HG02852 (cell line): ENCODE results near the gene MAD1L1.
"Not testable (repeated sequence)": the region's sequence is repeated elsewhere in the genome, so short reads cannot be mapped to it uniquely, and the experiment has no call there.

Experiments
- ATAC-seq: cut with Tn5 transposase; IDR thresholded peaks from one replicate; pipeline ENCODE4 v1.9.1; 2021; ENCODE audit warnings: mild to moderate bottlenecking, moderate library complexity; ENCODE audit not compliant: unreplicated experiment

Gene MAD1L1

DNA sequence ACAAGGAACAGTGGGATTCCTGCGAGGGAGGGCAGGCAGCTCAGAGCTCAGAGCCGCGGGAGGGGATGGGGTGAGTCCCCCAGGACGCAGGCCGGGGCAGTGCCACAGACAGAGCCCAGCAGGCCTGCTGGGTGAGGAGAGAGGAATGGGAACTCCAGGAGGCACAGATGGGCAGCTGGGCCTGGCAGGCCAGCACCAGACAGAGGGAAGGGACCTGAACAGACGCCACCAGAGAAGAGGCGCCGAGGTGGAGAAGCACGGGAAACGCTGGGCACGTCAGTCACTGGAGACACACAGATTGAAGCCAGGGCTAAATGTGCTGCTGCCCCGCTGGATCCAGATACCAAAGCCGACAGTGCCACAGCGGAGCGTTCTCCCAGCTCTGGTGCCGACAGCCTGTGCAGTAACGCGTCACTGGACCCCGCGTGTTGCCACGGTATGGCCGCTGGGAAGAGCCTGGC is 225.8 kb downstream of the MAD1L1 start:
- no peak for ATAC-seq

DNA sequence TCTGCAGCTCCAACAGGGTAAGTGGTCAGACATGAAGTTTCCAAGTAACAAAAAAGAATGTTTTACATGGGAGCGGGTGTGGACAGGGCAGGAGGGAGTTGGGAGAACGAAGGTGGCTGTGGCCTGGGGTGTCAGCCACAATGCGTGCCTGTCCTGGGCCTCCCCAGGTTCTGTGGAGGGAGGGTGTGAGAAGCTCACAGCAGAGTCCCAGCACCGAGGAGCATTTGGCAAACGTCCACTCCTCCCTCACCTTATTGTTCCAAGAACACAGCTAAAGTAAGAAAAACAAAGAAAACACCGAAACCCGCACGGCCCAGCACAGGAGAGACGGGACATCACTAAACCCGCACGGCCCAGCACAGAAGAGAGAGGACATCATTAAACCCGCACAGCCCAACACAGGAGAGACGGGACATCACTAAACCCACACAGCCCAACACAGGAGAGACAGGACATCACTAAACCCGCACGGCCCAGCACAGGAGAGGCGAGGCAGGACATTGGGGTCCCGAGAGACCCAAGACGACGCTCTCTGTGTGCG is 226.4 kb downstream of the MAD1L1 start:
- ATAC-seq: no peak

DNA sequence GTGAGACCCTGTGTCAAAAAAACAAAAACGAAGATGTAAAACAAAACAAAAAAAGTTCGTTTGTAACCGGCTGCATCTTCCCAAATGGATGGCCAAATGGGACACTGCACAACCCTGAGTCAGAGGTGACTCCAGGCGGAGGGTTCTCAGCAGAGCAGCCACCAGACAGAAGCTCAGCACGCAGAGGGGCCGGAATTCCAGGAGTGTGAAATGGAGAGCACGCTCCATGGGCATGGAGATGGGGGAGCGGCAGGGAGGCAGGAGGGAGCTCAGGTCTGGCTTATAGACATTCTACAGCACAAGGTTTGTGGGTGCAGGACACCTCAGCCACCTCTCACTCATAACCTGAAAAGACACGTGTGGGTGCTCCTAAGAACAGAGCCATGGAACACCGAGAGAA is 227.0 kb downstream of the MAD1L1 start:
- no peak for ATAC-seq

DNA sequence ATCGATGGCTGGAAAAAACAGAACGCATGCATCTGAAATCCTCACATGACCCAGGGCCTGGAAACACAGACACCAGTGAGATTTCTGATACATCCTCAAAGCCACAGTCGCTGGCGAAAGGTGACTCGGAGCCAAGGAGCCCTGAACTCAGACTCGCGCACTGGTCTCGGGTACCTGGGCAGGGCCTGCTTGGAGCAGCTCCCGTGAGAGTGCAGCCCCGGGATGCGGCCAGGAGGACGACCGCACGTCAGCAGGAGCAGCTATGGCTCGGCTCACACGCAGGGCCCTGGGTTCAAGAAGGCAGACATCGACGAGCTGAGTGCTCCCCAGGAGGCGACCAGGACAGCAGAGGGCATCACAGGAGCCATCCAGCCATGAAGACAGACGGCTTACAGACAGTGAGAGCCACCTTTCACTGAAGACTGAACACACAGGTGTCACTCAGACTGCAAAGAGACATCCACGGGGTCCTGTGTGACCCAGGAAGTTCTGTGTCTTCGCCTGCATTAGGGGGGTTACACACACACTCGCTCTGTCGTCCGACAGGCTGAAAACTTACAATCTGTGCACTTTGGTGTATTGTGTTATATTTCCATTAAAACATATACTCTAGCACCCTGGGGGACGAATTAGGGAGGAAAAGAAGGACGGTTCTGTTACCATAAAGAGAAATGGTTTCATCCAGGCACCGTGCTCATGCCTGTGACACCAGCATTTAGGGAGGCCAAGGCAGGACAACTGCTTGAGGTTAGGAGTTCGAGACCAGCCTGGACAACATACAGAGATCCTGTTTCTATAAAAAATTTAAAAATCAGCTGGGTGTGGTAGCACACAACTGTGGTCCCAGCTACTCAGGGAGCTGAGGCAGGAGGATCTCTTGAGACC is 227.7 kb downstream of the MAD1L1 start:
- no peak for ATAC-seq

DNA sequence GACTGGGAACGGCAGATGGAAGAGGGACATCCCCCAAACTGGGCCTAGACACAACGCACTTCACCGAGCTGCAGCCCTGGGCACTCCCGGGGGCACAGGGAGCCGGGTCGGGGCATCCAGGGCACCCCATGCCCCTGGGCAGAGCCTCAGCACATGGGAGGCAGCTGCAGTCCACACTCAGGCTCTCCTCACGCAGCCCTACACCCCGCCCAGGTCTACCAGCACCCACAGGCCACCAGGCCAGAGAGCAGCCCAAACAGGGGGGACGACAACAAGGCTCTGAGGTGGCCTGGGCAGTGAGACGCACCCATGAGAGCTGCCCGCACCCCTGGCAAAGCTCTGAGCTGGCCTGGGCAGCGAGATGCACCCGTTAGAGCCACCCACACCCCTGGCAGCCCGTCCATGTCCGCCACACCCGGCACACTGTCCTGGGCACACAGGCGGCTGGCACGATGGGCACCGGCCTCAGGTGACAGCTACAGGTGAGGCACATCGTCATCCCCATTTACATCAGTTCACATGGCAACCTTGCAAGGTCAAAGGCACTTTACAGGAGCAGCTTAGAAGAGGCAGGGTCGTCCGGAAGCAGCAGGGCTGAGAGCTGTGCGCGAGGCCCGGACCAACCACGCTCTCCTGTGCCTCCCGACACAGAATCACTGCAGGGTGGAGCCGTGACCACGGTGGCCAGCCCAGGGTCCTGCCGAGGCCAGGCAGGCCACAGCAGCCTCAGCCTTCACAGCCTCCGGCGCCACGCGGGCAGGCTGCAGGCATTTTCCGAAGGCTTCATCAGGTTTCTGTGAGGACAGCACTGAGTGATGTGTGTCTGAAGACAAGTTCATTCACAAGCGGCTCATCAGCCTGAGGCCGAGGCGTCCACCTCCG is 228.6 kb downstream of the MAD1L1 start:
- no peak for ATAC-seq

DNA sequence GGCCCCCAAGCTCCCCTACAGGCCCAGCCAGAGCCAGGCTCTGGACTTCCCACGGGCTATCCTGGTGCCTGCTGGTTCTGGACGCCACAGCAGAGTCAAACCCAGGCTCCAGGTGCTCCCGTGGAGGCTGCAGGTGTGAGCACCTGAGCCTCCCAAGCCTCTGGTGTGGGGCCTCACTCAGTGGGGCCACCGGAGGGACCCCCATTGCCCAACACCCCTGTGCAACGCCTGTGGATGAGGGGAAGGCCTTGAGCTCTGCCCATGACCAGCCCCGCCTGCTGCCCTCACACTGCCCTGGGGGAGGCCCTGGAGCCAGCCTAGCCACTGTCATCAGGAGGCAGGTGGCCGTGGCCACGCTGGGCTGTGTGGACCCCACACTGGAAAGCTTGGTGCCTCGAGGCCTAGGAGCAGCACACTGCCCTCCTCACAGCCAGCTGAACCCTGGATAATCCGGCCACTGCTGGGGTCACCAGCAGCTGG is 229.3 kb downstream of the MAD1L1 start:
- ATAC-seq: no peak

DNA sequence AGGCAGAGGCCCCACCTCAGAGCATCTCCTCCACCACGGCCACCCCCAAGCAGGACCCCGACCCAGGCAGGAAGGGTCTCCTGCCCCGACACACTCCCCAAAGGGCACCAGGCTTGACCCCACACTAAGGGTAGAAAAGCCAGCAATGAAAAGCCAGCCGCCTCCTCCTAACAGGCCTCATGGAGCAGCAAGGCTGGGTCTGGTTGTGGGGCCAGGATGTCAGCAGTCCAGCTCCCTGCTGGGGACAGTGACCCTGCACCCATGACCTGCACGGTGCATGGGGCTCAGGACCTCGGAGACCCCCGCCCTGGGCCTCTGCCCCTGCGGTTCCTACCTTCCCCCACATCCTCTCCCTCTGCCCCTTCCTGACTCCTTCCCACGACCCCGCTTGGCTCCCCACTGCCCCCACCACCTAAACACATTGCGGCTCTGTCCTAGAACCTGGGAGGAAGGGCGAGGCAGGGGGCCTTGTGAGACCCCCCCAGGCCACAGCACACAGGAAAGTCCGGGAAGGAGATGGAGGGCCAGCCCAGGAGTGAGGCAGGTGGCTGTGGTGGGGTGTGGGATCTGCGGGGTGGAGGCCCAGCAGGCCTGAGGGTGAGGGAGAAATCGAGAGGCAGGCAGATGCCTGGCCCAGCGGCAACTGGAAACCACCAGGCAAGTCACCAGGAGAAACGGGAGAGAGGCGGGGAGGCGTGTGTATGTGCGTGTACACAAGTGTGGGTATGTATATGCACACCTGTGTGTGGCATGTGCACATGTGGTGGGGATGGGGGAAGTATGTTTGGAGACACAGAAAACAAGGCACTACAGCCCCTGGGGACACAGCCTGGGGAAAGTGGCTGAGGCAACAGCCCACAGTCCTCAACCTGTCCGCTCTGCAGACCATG is 229.9 kb downstream of the MAD1L1 start:
- ATAC-seq: no peak

DNA sequence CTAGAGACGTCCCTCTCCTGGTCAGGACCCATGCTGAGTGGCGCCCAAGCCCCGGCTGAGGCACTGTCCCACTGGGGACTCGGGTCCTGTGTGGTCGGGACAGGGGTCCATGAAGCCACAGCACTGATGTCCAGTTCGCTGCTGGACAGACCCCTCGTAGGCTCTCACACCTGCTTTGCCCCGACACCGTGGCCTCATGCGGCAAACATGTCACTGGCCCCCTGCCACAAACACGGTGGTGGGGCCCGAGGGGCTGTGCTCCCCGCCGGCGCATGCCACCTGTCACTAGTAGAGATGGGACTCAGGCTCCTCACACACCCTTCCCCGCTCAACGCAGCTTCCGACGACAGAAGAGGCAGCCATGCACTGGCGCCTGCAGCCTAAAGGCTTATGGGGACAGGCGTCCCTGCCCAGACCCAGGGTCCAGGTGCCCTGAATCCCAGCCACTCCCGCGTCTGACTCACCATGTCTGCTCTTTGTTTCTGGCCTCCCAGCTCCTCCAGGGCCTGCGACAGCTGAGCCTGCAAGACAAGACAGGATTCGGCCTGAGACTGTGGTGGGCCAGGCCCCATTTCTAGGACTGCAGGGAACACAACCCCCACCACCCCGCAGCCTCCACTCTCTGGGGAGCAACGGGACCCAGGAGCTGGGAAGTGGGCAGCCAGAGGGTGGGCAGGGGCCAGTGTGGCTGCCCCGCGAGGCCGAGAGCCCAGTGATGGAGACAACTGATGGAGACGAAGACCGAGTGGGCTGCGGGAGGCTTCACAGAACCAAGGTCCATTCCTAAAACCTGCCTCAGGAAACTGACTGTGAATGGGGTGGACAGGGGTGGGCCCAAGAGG is 230.9 kb downstream of the MAD1L1 start:
- no peak for ATAC-seq

DNA sequence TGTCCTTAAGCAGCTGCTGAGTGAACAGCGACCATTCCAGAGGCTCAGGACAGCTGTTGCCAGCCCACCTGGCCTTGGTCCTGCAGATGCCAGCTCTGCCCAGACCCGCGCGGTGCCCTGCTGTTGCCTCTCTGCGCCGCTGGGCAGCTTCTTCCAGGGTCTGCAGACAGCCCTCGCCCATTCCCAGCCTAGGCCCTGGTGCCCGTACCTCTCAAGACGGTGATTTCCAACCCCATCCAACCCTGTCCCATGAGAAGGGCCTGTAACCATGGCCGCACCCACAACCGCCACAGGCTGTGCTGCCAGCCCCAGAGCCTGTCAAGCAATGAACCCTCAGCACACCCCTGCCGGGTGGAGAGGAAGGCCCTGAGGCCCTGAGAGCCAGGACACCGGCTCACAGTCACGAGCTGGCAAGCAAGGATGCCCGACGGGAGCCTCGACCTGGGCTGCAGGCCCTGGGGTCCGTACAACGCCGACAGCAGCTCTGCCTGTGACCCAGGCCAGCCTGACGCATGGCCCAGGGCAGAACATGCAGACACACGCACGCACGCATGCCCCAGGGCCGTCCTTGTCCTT is 231.9 kb downstream of the MAD1L1 start:
- no peak for ATAC-seq

DNA sequence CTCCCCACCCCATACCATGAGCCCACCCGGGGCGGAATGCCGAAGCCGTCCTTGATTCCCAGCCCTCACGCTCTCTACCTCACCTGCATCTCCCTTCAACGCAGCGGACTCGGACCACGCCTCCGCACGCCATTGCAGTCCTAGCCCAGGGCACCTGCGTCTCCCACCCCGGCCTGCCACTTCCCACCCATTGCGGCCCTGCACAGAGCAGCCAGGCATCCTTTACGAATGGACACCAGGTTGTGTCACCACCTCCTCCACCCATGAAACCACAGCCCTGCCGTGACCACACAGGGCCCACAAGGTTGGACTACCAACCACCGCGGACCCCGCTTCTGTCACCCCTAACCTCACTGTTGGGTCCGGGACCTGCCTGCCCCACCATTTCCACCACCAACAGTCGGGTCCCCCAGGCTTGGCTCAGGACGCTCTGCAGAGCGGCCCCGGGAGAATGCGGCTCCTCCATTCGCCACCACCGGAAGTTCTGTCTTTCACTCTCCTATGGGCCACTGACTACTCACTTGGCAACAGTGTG is 232.5 kb downstream of the MAD1L1 start:
- ATAC-seq: no peak

DNA sequence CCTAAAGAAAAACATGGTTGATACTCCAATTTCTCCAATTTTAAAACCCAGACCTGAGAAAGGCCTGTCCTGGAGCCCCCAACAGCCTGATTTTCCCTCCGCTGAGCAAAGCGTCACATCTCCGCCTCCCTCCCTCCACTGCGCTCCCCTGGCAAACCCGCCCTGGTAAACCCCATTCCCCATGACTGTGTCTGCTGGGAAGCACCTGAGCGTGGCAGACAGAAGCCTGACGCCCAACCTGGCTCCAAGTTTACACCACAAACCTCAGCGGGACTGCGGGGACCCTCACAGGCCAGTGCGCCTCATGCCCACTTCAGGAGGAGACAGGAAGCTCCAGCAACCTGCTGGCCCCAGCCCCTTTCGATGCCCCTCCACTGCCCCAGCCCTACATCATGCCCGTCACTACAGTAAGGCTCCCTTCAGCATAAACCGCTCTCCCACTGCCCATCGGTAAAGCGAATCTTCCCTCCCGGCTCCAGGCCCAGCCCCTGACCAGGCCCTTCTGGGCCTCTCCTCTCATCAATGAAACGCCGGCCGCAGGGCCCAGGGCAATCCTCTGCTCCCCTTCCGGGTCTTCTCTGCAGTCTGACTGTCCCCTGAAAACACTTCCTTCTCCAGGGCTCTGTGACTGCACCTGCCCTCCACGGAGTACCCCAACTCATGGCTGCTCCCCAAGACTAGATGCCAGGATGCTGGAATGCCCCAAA is 233.3 kb downstream of the MAD1L1 start:
- no peak for ATAC-seq

DNA sequence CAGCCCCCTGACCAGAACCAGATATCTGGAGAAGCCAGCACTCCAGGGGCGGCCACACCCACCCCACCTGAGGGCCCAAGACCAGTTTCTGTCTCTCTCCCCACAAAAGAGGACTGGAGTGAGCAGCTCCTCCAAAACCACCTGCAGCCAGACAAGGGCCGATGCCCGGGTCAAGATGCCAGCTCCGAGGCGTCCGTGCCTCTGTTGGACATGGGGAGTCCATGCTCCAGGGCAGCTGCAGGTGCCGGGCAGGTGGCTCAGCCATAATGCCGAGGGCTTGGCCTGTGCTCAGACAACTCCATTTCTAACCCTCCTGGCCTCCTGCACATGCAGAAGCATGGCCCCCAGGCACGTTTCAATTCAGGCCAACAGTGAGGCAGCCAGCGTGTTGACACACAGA is 234.6 kb downstream of the MAD1L1 start:
- no peak for ATAC-seq

DNA sequence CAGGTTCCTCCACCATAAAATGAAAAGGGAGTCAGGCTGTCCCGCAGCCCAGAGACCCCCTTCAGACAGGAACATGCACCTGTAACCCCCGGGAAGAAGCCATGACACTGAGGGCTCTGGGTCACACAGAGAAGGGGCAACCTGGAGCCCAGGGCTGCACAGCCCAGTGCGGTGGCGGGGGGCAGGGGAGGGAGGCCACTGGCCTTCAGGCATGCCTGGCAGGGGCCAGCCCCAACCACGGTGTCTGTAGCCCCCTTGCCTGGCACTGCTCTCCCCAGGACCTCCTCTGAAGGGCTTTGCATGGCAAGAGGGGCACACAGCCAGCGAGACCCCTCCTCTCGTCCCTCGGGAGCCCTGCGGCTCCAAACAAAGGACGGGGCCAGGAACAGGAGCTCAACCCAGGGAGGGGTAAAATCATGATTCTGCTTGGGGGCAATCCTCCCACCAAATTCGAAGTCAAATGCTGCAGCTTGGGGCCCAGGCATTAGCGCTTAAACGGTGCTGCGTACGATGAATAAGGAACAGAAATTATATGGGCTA is 235.1 kb downstream of the MAD1L1 start:
- ATAC-seq: no peak

DNA sequence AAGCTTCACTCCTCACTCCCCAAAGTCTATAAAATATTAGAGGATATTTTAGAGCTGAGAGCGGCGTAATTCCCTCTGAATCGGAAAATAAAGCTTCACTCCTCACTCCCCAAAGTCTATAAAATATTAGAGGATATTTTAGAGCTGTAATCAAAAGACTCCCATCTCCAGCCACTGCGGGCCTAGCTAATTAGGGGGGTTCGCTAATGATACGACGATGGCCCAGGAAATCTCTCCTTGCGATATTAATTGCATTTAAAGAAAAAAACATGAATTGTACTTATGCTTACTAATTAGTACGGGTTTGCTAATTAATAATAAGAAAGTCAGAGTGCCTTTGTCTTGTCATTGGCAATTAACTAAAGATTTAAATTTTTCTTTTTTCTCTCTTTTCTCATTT is 235.9 kb downstream of the MAD1L1 start:
- ATAC-seq: no peak

DNA sequence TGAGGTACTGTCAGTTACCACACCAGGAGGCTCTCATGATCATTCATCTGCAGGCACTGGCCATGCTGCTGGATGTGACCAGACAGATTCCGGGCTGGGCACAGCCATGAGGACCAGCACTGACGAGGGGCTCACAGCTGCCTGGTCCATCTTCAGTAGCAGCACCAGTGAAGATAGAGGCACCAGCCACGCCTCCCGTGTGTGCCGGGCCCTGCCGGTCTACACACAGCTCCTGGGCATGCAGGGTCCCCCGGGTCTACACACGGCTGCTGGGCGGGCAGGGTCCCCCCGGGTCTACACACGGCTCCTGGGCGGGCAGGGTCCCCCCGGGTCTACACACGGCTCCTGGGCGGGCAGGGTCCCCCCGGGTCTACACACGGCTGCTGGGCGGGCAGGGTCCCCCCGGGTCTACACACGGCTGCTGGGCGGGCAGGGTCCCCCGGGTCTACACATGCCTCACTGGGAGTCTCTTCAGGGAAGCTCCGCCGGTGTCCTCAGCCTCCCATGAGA is 236.8 kb downstream of the MAD1L1 start:
- not testable (repeated sequence) for ATAC-seq

DNA sequence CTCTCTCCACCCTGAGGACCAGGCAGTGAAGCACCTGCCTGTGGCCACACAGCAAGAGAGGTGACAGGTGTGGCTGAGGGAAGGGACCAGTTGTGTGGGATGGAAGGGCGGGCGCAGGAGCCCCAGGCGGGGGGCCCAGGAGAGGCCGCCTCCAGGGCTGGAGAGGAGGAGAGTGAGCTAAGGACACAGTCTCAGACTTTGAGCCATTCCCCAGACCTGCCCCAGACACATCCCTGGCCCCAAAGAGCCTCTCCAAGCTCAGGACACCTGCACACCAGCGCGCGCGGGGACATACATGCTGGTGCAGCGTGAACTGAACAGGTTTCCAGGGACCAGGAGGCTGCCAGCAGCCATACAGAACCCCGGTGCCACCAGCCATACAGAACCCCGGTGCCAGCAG is 237.3 kb downstream of the MAD1L1 start:
- no peak for ATAC-seq

DNA sequence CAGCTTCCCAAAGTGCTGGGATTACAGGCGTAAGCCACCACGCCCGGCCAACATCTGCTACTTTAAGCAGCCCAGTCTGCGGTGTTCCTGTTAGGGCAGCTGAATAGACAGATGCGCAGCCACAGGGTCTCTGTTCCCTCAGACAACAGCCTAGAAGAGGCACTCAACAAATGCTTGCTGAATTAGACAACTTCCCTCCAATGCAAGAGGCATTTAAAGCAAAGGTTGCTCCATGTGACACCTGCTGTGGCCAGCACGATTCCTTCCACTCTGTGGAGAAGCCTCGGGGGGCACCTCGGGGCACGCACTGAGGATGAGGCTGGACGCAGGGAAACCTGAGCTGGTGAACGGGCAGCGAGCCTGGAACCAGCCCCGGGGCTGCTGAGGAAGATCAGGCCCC is 237.8 kb downstream of the MAD1L1 start:
- ATAC-seq: no peak
